Activated naive CD4-positive, alpha-beta T cell (primary cell): ENCODE results near the gene POU2F1.
"Not testable (repeated sequence)": the region's sequence is repeated elsewhere in the genome, so short reads cannot be mapped to it uniquely, and the experiment has no call there.

Source experiments
- DNase-seq, 4 experiments: peaks; one replicate each; lab custom pipeline; 2025; lab: John Stamatoyannopoulos, UW

The POU2F1 gene

GRCh38 chr1:167231873-167232450 lies 11.3 kb downstream of the POU2F1 start:
- DNase-seq = no peak

- DNase-seq = no peak
Observed at GRCh38 chr1:167232801-167233200, 12.1 kb downstream of the POU2F1 start.

GRCh38 chr1:167233373-167233772 lies 12.7 kb downstream of the POU2F1 start:
- no peak for DNase-seq

GRCh38 chr1:167237000-167237399 lies 16.3 kb downstream of the POU2F1 start:
- DNase-seq = no peak

GRCh38 chr1:167238713-167239112 lies 18.0 kb downstream of the POU2F1 start:
- DNase-seq = no peak

- no peak for DNase-seq
Observed at GRCh38 chr1:167239257-167239656, 18.6 kb downstream of the POU2F1 start.

- DNase-seq = no peak
Observed at GRCh38 chr1:167244244-167244643, 23.6 kb downstream of the POU2F1 start.

GRCh38 chr1:167245168-167245567 lies 24.5 kb downstream of the POU2F1 start:
- DNase-seq = not testable (repeated sequence)

GRCh38 chr1:167246971-167247370 lies 26.3 kb downstream of the POU2F1 start:
- DNase-seq = no peak

- no peak for DNase-seq
Observed at GRCh38 chr1:167247754-167248153, 27.1 kb downstream of the POU2F1 start.

GRCh38 chr1:167248707-167249642 lies 28.3 kb downstream of the POU2F1 start:
- no peak for DNase-seq

GRCh38 chr1:167249702-167250101 lies 29.0 kb downstream of the POU2F1 start:
- no peak for DNase-seq

- DNase-seq = no peak
Observed at GRCh38 chr1:167250482-167250881, 29.8 kb downstream of the POU2F1 start.

GRCh38 chr1:167251472-167251871 lies 30.8 kb downstream of the POU2F1 start:
- DNase-seq = no peak

- DNase-seq = no peak
Observed at GRCh38 chr1:167252986-167253385, 32.3 kb downstream of the POU2F1 start.

GRCh38 chr1:167258858-167259257 lies 38.2 kb downstream of the POU2F1 start:
- no peak for DNase-seq

- DNase-seq = no peak
Observed at GRCh38 chr1:167262836-167263235, 42.1 kb downstream of the POU2F1 start.

- no peak for DNase-seq
Observed at GRCh38 chr1:167263344-167263743, 42.7 kb downstream of the POU2F1 start.

GRCh38 chr1:167263819-167264464 lies 43.3 kb downstream of the POU2F1 start:
- DNase-seq = no peak

GRCh38 chr1:167266965-167267364 lies 46.3 kb downstream of the POU2F1 start:
- DNase-seq = no peak

- no peak for DNase-seq
Observed at GRCh38 chr1:167268347-167268787, 47.7 kb downstream of the POU2F1 start.

- DNase-seq = no peak
Observed at GRCh38 chr1:167270349-167271092, 49.8 kb downstream of the POU2F1 start.
